Measurements from ENCODE around the gene MRPL24.
"Not testable (repeated sequence)": the region's sequence is repeated elsewhere in the genome, so short reads cannot be mapped to it uniquely, and the experiment has no call there.

MRPL24 gene

GRCh38 chr1:156740741-156741480, at the start of gene MRPL24:
MRPL24 (minus strand) TSS chr1:156741088; CDS start chr1:156738704, 2,384 bp downstream.
- DNase-seq: peak; percentile 98

GRCh38 chr1:156789621-156790318, 48.9 kb upstream of the MRPL24 start:
- no peak for DNase-seq

GRCh38 chr1:156788136-156788535, 47.2 kb upstream of the MRPL24 start:
- no peak for DNase-seq

DNA sequence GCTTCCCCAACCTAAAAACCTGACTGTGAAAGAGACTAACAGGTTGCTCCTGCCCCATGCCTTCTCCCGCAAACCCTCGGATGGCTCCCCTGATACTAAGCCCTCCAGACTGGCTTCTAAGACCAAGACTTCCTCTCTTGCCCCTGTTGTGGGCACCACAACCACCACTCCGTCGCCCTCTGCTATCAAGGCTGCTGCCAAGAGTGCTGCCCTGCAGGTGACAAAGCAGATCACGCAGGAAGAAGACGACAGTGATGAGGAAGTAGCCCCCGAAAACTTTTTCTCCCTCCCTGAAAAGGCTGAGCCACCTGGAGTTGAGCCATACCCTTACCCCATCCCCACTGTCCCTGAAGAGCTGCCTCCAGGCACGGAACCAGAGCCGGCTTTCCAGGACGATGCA, 45.8 kb upstream of the MRPL24 start:
- no peak for DNase-seq

- no peak for DNase-seq
These were observed 44.6 kb upstream of the MRPL24 start for GRCh38 chr1:156785458-156785857.

GRCh38 chr1:156781585-156782186, 40.8 kb upstream of the MRPL24 start:
- no peak for DNase-seq

GRCh38 chr1:156777573-156777972, 36.7 kb upstream of the MRPL24 start:
- DNase-seq: no peak

DNA sequence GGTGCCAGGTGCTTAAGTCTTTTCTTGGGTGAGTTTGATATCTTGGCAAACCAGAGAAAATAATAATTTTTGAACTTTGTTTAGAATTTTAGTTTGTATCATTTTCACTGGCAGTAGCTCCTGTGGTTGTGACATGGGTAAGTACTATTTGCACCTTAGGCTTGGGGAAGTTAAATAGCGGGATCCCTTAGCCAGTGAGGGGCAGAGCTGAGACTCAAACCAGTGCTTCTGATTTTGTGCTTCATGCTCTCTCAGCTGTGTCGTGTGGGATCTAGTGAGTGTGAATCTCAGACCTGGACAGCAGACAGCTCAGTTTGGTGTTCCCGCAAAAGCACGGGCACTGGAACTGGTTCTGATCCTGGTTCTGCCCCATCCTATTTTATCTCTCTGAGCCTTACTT, 36.1 kb upstream of the MRPL24 start:
- DNase-seq: no peak

DNA sequence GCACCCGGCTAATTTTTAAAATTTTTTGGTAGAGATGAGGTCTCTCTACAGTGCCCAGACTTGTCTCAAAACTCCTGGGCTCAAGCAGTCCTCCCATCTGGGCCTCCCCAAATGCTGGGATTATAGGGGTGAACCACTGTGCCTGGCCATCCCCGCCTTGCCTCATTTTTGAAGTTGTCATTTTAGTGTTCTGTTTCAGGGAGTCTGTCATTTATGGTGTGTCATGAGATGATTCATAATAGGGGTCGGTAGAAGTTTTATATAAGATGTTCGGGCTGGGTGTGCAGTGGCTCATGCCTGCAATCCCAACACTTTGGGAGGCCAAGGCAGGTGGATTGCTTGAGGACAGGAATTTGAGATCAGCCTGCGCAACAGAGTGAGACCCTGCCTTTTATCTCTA, 34.9 kb upstream of the MRPL24 start:
- DNase-seq: no peak

DNA sequence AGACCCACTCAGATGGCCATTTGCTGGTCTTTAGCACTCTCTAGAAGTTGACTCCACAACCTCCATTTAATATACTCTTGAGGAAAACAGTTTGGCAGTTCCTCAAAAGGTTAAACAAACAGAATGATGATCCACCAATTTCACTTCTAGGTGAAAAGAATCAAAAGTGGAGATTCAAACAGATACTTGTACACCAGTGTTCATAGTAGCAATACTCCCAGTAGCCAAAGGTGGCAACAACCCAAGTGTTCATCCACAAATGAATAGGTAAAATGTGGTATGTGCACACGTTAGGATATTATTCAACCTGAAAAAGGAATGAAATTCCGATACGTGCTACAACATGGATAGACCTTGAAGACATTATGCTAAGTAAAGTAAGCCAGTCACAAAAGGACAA, 32.7 kb upstream of the MRPL24 start:
- DNase-seq: no peak

GRCh38 chr1:156772728-156773497, 32.0 kb upstream of the MRPL24 start:
- DNase-seq: no peak

DNA sequence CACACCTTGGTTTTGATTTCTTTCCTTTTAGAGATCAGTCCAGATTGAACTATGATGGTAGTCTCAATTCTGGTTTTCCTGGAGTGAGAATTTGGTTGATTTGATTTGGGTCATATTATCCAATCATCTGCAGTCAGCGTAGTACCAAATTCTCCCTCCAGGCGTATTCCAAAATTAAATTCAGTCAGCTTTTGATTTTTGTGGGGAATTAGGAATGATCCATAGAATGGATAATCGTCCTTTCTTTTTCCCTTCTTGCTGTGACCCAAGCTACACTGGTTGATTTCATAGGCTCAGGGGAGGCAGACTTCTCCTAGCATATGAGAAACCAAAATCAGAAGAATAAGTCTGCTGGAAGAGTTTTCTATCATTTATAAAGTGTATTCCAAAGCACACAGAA, 31.3 kb upstream of the MRPL24 start:
- DNase-seq: no peak

GRCh38 chr1:156768610-156769295, 27.9 kb upstream of the MRPL24 start:
- no peak for DNase-seq

- no peak for DNase-seq
These were observed 27.2 kb upstream of the MRPL24 start for GRCh38 chr1:156767879-156768604.

- DNase-seq: peak; percentile 98
These were observed 26.4 kb upstream of the MRPL24 start, which contains the start of gene PRCC for GRCh38 chr1:156767101-156767878. PRCC (plus strand) TSS chr1:156767535; CDS start chr1:156767772, 237 bp downstream.

DNA sequence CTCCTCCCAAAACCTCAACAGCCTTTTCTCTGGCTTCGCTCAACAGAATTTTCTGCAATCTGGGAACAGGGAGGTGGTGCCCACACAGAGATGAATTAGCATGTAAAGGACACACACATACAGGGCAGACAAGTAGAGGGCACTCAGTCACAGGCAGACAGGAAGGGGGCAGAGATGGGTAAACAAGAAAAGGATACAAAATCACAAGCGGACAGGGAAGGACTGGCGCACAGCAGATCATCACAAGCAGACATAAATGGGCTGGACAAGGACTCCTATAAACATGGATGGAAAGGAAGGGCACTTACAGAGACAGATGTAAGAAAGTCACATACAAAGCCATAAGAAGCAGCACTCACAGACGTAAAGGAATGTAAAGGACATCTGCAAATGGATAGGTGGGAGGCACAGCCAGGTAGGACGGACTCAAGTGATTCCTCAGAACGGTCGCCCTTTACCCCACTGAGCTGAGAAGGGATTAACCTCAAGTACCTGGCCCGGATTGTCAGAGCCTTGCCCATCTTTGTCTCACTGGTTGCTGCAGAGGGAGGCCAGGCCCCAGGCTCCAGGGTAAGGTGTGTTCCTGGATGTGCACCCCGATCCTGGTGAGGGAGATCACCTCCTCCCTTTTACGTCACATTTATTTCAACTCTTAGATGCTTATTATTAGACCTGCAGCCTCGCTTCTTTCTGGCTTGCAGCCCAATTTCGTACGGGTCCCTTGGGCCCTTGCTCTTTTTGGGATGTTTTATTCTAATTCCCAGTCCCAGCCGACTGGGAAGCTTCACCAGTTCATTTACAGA, 25.6 kb upstream of the MRPL24 start:
- DNase-seq: no peak

GRCh38 chr1:156765666-156766065, 24.8 kb upstream of the MRPL24 start:
- no peak for DNase-seq

DNA sequence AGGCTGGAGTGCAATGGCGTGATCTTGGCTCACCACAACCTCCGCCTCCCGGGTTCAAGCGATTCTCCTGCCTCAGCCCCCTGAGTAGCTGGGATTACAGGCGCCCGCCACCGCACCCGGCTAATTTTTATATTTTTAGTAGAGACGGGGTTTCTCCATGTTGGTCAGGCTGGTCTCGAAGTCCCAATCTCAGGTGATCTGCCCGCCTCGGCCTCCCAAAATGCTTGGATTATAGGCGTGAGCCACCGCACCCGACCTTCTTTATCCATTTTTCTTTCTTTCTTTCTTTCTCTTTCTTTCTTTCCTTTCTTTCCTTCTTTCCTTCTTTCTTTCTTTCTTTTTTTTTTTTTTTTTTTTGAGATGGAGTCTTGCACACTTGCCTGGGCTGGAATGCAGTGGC, 24.2 kb upstream of the MRPL24 start:
- DNase-seq: not testable (repeated sequence)

DNA sequence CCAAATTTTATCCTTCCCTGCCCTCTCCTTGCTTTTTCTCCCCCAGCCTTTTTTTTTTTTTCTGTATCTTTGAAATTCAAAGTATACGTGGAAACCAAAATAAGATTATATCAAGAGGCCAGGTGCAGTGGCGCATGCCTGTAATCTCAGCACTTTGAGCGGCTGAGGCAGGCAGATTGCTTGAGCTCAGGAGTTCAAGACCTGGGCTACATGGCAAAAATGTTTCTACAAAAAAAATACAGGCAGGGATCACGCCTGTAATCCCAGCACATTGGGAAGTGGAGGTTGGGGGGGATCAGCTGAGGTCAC, 19.9 kb upstream of the MRPL24 start:
- no peak for DNase-seq

GRCh38 chr1:156760092-156760795, 19.4 kb upstream of the MRPL24 start:
- no peak for DNase-seq

Data from right forelimb (tissue), 1 donor.